ENCODE results near the gene RAB3C.

The RAB3C gene

DNA sequence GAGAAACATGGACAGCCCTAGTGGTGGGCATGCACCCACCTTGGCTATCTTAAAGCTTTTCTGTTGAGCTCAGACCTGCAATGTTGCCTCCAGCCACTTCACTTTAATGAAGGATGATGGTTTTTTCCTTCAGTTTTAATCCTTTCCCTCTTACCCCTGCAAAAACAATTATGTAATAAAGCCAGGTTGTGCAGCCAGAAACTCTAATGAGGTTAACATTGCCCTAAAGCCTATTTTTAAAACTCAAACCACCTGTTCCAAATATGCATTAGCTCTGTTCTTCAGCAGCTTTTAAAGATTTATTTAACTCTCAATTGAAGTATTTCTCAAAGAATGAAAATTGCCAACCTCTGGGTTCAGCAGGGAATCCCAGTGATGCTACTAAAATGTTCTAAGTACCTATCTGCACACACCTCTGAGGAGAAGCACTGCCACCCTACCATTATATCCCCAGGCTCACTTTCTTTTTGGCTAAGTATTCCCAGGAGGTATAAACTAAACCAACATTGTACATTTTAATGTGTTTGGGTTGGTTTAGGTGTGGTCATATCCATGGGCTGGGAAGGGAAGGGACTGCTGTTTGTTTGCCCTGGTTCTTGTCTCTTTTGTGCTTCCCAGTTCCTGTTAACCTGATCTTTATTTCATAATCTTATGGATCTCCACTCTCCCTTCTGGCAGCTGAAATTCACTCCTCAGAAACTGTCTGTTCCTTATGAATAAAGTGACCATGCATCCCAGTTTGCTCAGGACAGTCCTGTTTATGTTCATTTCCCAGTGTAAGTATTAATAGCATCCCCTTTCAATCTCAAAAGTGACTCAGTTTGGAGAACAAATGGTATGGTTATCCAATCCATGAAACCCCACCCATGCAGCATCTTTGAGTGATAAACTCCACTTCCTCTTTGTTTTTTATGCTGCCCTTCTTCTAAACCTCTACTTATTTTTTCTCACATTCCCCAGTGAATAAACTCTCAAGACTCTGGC is 251.7 kb downstream of the RAB3C start:
- TF ChIP-seq, protein P1, sequence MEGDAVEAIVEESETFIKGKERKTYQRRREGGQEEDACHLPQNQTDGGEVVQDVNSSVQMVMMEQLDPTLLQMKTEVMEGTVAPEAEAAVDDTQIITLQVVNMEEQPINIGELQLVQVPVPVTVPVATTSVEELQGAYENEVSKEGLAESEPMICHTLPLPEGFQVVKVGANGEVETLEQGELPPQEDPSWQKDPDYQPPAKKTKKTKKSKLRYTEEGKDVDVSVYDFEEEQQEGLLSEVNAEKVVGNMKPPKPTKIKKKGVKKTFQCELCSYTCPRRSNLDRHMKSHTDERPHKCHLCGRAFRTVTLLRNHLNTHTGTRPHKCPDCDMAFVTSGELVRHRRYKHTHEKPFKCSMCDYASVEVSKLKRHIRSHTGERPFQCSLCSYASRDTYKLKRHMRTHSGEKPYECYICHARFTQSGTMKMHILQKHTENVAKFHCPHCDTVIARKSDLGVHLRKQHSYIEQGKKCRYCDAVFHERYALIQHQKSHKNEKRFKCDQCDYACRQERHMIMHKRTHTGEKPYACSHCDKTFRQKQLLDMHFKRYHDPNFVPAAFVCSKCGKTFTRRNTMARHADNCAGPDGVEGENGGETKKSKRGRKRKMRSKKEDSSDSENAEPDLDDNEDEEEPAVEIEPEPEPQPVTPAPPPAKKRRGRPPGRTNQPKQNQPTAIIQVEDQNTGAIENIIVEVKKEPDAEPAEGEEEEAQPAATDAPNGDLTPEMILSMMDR (conservative IDR thresholded peaks at IDR 0.05), result no peak
- no peak for TF ChIP-seq ZFX (IDR thresholded peaks at IDR 0.05)
- no peak overlapping the region for H3K27ac ChIP-seq

DNA sequence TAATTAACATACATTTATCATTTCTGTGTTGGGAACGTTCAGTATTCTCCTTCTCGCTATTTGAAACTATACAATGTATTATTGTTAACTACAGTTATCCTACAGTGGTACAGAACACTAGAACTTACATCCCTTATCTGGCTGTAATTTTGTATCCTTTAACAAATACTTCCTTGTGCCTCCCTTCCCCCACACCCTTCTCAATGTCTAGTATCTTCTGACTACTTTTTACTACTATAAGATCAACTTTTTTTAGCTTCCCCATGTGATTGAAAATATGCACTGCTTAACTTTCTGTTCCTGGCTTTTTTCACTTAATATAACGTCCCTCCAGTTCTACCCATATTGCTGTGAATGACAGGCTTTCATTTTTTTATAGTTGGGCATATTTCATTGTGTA is 253.5 kb downstream of the RAB3C start:
- TF ChIP-seq, protein P1 (conservative IDR thresholded peaks at IDR 0.05), result no peak
- no peak for TF ChIP-seq ZFX (IDR thresholded peaks at IDR 0.05)
- H3K27ac ChIP-seq, result no peak overlapping the region

DNA sequence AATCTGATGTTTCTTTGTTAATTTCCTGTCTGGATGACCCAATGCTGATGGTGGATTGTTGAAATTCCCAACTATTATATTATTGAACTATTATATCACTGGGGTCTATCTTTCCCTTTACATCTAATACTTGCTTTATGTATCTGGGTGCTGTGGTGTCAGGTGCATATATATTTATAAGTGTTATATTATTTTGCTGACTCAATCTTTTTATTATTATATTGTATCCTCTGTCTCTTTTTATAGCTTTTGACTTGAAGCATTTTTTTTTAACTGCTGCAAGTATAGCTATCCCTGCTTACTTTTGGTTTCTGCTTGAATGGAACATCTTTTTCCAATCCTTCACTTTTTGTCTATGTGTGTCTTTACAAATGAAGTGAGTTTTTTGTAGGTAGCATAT is 255.9 kb downstream of the RAB3C start:
- TF ChIP-seq, protein P1 (conservative IDR thresholded peaks at IDR 0.05), result no peak
- no peak for TF ChIP-seq ZFX (IDR thresholded peaks at IDR 0.05)
- no peak overlapping the region for H3K27ac ChIP-seq

DNA sequence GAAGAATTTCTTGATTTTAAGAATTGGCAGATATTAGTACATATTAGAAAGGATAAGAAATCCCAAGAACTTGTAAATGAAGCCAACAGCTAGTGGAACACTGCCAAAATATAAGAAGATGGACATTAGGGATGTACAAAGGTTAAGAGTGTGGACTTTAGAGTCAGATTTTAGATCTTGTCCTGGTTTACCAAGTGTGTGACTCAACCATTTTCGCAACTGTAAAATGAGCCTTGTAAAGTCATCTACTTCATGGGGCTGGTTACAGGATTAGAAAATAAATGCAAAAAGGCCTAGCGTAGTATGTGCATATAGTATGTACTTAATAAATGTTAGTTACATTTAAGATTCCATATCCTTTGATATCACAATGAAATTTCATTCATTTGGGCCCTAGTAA is 260.0 kb downstream of the RAB3C start:
- H3K27ac ChIP-seq, result no peak overlapping the region
- TF ChIP-seq ZFX (IDR thresholded peaks at IDR 0.05), result no peak
- TF ChIP-seq, protein P1 (conservative IDR thresholded peaks at IDR 0.05), result no peak

DNA sequence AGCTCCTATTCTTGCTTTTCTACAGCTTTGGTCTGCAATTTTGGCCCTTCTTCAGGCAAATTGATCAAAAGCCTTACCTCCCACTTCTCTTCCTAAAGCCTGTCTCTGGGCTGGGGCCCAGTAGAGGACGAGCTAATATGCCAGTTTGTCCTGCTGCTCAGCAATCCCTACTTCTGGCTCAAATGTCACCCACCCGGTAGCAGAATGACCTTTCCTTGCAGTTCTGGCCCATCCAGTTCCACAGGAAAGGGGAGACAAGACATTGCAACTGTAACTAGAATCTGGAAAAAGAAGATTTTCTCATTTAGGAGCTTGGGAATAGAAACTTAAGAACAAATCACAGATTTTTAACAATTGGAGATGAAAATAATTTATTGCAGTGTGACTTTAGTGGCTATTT is 261.5 kb downstream of the RAB3C start:
- no peak overlapping the region for H3K27ac ChIP-seq
- no peak for TF ChIP-seq ZFX (IDR thresholded peaks at IDR 0.05)
- TF ChIP-seq, protein P1 (conservative IDR thresholded peaks at IDR 0.05), result no peak

DNA sequence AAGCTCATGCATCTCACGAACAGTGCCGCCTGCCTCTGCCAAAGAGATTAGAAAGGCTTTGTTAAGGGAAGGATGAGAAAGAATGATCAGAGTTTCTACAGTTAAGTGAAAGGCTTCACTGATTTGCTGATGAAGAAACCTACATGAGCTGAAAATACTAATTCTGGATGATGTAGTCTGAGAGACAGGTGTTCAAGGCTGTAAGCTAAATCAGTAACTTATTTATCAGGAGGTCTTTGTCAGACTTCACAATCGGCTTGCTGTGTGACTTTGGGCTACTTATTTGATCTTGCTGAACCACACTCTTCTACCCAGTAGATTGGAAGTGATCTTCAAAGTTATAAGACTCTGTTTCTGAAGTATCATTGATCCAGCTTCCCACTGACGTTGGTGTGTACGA is 264.2 kb downstream of the RAB3C start:
- TF ChIP-seq ZFX (IDR thresholded peaks at IDR 0.05), result no peak
- TF ChIP-seq, protein P1 (conservative IDR thresholded peaks at IDR 0.05), result no peak
- no peak overlapping the region for H3K27ac ChIP-seq

DNA sequence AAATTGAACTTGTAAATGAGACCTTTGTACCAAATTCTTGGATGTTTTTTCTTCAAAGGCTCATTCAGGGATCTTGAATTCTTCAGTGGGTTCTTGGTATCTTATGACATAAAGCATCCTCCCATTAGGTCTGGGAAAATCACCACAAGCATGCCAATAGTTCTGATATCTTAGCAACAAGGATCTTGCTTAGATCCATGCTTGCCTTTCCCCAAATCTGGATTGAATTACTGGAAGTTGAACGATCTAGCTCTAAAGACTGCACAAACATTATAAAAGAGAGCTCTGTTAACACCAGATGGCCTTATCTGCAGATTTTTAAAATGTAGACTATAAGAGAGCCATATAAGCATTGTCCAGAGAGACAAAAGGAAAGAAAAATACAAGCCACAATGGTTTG is 266.3 kb downstream of the RAB3C start:
- TF ChIP-seq, protein P1 (conservative IDR thresholded peaks at IDR 0.05), result no peak
- no peak for TF ChIP-seq ZFX (IDR thresholded peaks at IDR 0.05)
- no peak overlapping the region for H3K27ac ChIP-seq
